ENCODE results near the gene LRP3.

The LRP3 gene

GRCh38 chr19:33254245-33254824 is 60.2 kb downstream of the LRP3 start:
- DNase-seq (ENCODE audit: low read depth): no peak

GRCh38 chr19:33255781-33256180 is 61.7 kb downstream of the LRP3 start:
- no peak for DNase-seq (ENCODE audit: low read depth)

GRCh38 chr19:33256261-33256660 is 62.1 kb downstream of the LRP3 start:
- DNase-seq (ENCODE audit: low read depth): no peak

- DNase-seq (ENCODE audit: low read depth): no peak
These were observed 63.7 kb downstream of the LRP3 start for GRCh38 chr19:33257828-33258227.
